Measurements from ENCODE around the gene RNF151. TPM values are rescaled to one million over a fixed set of nuclear protein-coding genes. Genes with fewer than 3 reads are reported as not detected.

The RNF151 gene
- total RNA-seq, 6 experiments from 2014 or later = not detected

- WGBS (ENCODE audit: insufficient coverage, low coverage, low lambda C conversion rate, missing lambda C conversion rate) = 92% methylated on average over 14 of the region's 21 CpGs
- DNase-seq (no peak), ATAC-seq (no peak)
- no peaks in the 10 kb centered on the region for H3K9me3 ChIP-seq
- no peaks in the 10 kb centered on the region for H3K27me3 ChIP-seq
- no peak overlapping the region for H3K27ac ChIP-seq
- peaks cover 0 to 27% (median 5%) of the 10 kb centered on the region in 4 donors for H3K4me1 ChIP-seq
- intact Hi-C loops (cut with DNase I) = no loop called here
- H3K36me3 ChIP-seq = peaks cover 0 to 11% (median 1%) of the 10 kb centered on the region in 4 donors
- H3K4me3 ChIP-seq = no peak overlapping the region
- TF ChIP-seq, protein P1, sequence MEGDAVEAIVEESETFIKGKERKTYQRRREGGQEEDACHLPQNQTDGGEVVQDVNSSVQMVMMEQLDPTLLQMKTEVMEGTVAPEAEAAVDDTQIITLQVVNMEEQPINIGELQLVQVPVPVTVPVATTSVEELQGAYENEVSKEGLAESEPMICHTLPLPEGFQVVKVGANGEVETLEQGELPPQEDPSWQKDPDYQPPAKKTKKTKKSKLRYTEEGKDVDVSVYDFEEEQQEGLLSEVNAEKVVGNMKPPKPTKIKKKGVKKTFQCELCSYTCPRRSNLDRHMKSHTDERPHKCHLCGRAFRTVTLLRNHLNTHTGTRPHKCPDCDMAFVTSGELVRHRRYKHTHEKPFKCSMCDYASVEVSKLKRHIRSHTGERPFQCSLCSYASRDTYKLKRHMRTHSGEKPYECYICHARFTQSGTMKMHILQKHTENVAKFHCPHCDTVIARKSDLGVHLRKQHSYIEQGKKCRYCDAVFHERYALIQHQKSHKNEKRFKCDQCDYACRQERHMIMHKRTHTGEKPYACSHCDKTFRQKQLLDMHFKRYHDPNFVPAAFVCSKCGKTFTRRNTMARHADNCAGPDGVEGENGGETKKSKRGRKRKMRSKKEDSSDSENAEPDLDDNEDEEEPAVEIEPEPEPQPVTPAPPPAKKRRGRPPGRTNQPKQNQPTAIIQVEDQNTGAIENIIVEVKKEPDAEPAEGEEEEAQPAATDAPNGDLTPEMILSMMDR (IDR thresholded peaks at IDR 0.05) = no peak
- TF ChIP-seq POLR2A (IDR thresholded peaks at IDR 0.05) = no peak
Measured at GRCh38 chr16:1944612-1945199, 21.9 kb upstream of the RNF151 start.

DNA sequence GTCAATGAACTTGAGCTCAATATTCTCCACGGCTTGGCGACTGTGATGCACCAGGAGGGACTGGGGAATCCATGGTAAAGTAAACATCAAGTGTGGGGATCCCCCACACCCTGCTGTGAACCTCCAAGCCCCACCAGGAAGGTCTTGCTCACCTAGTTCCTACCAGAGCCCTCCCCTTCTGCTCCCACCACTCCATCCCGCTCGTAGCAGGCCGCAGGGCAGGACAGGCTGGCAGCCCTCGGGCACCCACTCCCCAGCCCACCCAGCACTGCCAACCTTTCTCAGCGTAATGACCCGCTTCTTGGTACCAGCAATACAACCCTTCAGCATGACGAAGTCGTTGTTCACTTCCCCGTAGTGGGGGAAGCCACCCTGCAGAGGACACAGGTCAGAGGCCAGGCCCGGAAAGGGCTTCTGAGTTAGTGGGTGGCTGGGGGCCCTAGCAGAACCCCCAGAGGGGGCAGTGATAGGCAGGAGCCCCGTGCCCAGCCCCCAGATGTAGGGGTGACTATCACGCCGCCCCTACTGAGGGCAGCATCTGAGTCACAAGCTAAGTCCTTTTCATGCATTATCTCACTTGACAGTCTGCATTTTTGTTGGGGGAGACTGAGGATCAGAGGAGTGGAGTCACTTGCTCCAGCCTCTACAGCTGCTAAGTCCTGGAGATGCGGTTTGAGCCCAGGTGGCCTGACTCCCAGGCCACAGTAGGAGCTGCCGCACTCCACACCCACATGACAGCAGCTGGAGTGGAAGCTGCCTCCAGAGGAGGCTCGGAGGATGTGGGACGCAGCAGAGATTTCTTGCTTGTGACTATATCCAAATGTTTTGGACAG is 20.9 kb upstream of the RNF151 start:
- Histone ChIP-seq H3K9me3 (no peaks in the 10 kb centered on the region), H3K4me1 (peaks cover 0 to 16% (median under 1%) of the 10 kb centered on the region in 4 donors), H3K36me3 (peaks cover 0 to under 1% (median 0%) of the 10 kb centered on the region in 4 donors), H3K27ac (no peak overlapping the region), H3K4me3 (no peak overlapping the region), H3K27me3 (no peaks in the 10 kb centered on the region)
- ATAC-seq (no peak), DNase-seq (peak in 1 of 3 donors; percentile 50)
- TF ChIP-seq, protein P1 (IDR thresholded peaks at IDR 0.05) = no peak
- no peak for TF ChIP-seq POLR2A (IDR thresholded peaks at IDR 0.05)
- WGBS (ENCODE audit: insufficient coverage, low coverage, low lambda C conversion rate, missing lambda C conversion rate) = 89% methylated on average over 9 of the region's 19 CpGs
- intact Hi-C loops (cut with DNase I) = no loop called here

DNA sequence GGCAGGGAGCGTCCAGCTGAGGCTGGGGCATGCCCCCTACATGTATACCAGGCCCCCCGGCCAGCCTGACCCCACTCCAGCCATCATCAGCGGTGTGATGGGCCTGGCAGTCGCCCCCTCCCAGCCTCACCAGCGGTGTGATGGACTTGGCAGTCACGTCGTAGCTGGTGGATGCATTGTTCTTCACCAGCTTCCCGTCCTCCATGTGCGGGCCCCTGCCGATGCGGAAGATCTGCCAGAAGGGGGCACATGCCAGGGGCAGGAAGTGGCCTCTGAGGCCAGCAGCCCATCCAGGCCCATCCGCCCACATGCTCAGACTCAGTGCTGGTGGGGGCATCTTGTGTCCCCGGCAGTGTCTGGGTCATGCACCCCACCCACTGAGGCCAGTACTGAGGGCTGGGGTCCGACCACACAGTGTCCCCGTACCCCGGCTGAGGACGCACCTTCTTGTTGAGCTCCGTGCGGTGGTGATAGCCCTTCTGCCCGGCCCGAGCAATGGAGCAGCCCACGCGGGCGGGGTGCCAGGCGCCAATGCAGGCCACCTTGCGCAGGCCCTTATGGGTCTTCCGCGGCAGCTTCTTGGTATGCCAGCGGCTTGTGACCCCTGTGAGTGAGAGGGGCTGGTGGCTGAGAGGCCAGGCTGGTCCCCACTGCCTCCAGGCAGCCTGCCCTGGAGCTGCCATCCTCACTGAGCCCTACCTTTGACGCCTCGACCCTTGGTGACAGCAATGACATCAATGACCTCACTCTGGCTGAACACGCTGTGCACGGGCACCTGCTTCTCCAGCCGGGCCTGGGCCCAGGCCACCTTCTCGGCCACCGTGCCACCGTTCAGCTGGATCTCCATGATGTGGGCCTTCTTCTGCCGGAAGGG is 19.9 kb upstream of the RNF151 start:
- DNase-seq (peak in 1 of 3 donors; percentile 50), ATAC-seq (no peak)
- H3K36me3 ChIP-seq = no peaks in the 10 kb centered on the region
- no peak overlapping the region for H3K27ac ChIP-seq
- peaks cover 0 to 8% (median 0%) of the 10 kb centered on the region in 4 donors for H3K4me1 ChIP-seq
- WGBS (ENCODE audit: insufficient coverage, low coverage, low lambda C conversion rate, missing lambda C conversion rate) = 100% methylated on average over 1 of the region's 38 CpGs
- no peak overlapping the region for H3K4me3 ChIP-seq
- no peak for TF ChIP-seq POLR2A (IDR thresholded peaks at IDR 0.05)
- TF ChIP-seq, protein P1 (IDR thresholded peaks at IDR 0.05) = no peak
- no peaks in the 10 kb centered on the region for H3K27me3 ChIP-seq
- intact Hi-C loops (cut with DNase I) = no loop called here
- H3K9me3 ChIP-seq = no peaks in the 10 kb centered on the region

DNA sequence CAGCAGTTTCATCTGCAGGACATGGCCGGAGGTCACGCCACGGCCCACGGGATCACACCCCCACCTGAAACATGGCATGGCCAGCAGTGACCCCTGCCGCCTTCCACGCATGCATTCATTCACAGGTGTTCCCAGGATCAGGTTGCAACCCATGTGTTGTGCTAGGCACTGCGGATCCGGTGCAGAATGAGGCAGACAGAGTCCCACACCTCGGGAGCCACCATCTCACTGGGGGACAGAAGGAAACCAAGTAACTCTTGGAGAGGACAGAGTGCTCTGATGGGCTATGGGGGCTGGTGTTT is 19.3 kb upstream of the RNF151 start:
- DNase-seq (no peak), ATAC-seq (no peak)
- Histone ChIP-seq H3K36me3 (no peaks in the 10 kb centered on the region), H3K9me3 (no peaks in the 10 kb centered on the region), H3K27ac (no peak overlapping the region), H3K4me1 (peaks cover 0 to 6% (median 0%) of the 10 kb centered on the region in 4 donors), H3K4me3 (no peak overlapping the region), H3K27me3 (no peaks in the 10 kb centered on the region)
- TF ChIP-seq, protein P1 (IDR thresholded peaks at IDR 0.05) = no peak
- no peak for TF ChIP-seq POLR2A (IDR thresholded peaks at IDR 0.05)
- 60% methylated on average over 1 of the region's 9 CpGs for WGBS (ENCODE audit: insufficient coverage, low coverage, low lambda C conversion rate, missing lambda C conversion rate)
- intact Hi-C loops (cut with DNase I) = no loop called here

All from right lobe of liver (tissue), 6 donors.